ENCODE data around the gene DNAJC6. TPM values are rescaled to one million over a fixed set of nuclear protein-coding genes. Genes with fewer than 3 reads are reported as not detected.

DNAJC6 gene
- total RNA-seq, 1 donor: 0.72 TPM

DNA sequence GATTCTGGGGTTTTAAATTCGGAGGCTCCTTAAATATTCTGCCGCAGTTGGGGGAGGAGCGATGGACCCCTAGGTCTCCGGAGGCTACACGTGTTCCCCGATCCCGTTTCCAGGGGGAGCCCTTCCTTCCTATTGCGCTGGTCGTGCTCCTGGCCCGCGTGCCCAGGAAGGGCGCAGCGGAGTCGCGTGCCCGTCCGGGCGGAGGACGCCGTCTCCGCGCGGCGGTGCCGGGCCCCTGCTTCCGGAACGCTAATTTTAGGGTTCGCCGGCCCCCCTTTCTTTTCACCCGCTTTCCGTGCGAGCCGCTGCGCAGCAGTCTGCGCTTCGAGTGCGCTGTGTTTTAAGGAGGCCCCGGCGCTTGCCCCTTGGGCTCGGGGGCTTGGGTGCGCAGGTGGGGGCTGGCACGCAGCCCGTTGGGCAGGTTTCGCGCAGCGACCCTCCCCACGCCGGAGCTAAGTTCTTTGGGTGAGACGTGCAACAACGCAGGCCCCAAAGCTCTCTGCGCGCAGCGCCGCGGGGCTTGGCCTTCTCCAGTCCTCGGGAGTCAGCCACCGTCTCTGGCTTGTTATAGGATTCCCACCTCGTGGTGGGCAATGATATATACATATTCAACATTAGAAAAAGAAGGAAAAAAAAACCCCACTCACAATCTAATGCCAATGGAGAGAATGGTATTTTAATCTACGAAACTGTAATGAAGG lies 43.5 kb upstream of the DNAJC6 start:
- peak; percentile 3 for DNase-seq (ENCODE audit: low read depth)
- peak overlapping the region; percentile 28 for H3K4me3 ChIP-seq (ENCODE audit: low read depth, low read length)
- TF ChIP-seq, protein P1, sequence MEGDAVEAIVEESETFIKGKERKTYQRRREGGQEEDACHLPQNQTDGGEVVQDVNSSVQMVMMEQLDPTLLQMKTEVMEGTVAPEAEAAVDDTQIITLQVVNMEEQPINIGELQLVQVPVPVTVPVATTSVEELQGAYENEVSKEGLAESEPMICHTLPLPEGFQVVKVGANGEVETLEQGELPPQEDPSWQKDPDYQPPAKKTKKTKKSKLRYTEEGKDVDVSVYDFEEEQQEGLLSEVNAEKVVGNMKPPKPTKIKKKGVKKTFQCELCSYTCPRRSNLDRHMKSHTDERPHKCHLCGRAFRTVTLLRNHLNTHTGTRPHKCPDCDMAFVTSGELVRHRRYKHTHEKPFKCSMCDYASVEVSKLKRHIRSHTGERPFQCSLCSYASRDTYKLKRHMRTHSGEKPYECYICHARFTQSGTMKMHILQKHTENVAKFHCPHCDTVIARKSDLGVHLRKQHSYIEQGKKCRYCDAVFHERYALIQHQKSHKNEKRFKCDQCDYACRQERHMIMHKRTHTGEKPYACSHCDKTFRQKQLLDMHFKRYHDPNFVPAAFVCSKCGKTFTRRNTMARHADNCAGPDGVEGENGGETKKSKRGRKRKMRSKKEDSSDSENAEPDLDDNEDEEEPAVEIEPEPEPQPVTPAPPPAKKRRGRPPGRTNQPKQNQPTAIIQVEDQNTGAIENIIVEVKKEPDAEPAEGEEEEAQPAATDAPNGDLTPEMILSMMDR (IDR thresholded peaks at IDR 0.05; ENCODE audit: insufficient read depth, low read length): no peak

DNA sequence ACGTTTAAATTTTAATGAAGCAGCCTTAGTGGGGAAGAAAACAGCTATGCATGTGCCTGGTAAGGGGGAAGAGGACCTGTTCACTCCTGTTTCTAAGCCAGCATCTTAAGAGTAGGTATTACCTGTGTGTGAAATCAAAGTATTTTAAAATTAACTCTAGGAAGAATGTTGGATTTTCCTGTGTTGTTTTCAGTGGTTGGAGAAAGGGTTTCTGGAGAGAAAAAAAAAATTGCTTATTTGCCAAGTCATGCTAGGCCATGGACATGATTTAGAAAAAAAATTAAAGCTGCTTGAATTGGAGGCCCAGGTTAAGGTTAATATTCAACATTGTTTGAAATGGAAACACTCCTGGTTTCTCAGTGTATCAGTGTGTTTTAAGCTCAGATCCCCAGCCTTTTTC lies 42.9 kb upstream of the DNAJC6 start:
- no peak for DNase-seq (ENCODE audit: low read depth)
- no peak overlapping the region for H3K4me3 ChIP-seq (ENCODE audit: low read depth, low read length)
- TF ChIP-seq, protein P1 (IDR thresholded peaks at IDR 0.05; ENCODE audit: insufficient read depth, low read length): no peak

DNA sequence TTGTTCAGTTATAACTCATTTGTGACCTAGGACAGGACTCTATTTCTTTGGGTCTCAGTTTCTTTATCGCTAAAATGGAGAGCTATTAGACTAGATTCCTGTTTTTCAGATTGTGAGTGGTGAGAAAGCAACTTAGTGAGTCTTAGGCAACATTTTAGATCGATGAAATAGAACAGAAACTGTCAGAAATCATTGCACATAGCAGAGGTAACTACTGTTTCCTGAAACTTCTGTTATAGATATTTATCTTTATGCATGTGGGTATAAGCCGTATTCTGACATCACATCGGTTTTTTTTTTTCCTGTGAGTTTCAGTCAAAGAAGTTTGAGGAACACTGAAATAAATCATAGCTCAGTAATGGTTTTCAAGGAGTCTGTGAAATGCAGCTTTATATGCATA lies 42.1 kb upstream of the DNAJC6 start:
- TF ChIP-seq, protein P1 (IDR thresholded peaks at IDR 0.05; ENCODE audit: insufficient read depth, low read length): no peak
- no peak overlapping the region for H3K4me3 ChIP-seq (ENCODE audit: low read depth, low read length)

DNA sequence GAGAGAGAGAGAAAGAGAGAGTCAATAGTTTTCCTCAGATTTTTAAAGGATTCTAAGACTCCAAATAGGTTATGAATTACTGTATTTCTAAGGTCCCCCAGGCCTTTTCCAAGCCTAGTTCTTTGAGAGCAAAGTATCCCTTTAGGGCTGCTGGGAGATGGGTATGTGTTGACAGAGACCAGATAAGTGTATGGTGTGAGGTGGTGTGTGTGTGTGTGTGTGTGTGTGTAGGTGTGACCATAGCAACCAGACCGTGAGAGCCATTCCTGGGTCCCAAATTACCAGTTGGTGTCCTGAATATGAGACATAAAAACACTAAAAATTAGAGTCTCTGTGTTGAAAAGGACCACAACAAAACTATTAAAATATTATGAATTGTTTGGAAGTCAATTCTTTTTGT lies 41.7 kb upstream of the DNAJC6 start:
- TF ChIP-seq, protein P1 (IDR thresholded peaks at IDR 0.05; ENCODE audit: insufficient read depth, low read length): no peak
- no peak overlapping the region for H3K4me3 ChIP-seq (ENCODE audit: low read depth, low read length)
- no peak for DNase-seq (ENCODE audit: low read depth)

More for the DNA sequence above, 42.1 kb upstream of the DNAJC6 start:
- DNase-seq (ENCODE audit: low read depth): no peak

DNA sequence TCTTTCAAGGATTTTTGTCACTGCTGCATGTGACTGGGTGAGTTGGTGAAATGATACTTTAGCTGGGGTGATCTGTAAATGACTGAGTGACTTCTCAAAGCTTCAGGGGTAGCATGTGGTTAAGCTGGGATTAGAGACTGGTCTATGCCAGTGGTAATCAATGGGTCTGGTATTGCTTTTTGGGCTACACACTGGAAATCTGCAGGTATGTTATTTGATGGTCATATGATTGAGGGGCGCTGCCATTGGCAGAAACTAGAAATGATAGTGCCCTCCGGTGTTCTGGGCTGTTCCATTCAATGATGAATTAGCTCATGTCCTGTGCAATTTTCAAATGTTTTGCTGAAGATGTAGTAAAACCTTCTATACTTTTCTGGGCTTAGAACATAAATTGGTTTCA lies 39.7 kb upstream of the DNAJC6 start:
- no peak overlapping the region for H3K4me3 ChIP-seq (ENCODE audit: low read depth, low read length)
- TF ChIP-seq, protein P1 (IDR thresholded peaks at IDR 0.05; ENCODE audit: insufficient read depth, low read length): no peak
- DNase-seq (ENCODE audit: low read depth): no peak

DNA sequence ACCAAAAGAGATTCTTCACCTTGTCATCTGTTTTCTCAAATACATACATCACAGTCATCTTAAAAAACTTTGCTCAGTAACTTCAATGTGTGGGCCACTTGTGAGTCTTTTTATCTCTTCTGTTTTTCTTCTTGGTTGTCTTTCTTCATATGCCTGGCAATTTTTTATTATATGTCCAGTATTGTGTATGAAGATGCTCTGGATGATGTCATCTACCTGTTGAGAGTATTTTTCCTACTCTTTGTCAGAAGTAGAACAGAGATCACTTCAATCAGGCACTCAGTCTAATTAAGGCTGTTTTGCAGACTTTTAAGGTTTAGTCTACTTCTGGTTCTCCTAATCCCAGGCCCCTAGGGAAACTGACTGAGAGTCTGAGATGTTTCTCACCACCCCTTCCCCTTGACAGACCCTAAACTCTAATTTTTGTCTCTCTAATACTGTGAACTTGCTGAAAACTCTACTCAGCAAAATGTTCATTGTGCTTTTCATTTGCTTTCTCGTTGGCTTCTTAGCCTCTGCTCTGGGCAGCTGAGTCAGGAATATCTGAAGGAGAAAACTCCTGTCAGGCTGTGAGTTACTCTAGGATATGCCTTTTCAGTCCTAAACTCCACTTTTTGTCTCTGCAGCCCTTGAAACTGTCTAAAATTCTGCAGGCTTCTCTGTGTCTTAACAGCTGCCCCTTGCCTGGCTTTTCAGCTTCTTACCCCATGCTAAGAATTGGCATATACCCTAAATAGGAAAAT lies 33.0 kb upstream of the DNAJC6 start:
- TF ChIP-seq, protein P1 (IDR thresholded peaks at IDR 0.05; ENCODE audit: insufficient read depth, low read length): no peak
- DNase-seq (ENCODE audit: low read depth): no peak
- H3K4me3 ChIP-seq (ENCODE audit: low read depth, low read length): no peak overlapping the region

Measured in fibroblast of the aortic adventitia (primary cell).